Mononuclear cell (primary cell): Measurements from ENCODE around the gene PKIB. TPM values are rescaled to one million over a fixed set of nuclear protein-coding genes. Genes with fewer than 3 reads are reported as not detected.
"Not testable (repeated sequence)": the region's sequence is repeated elsewhere in the genome, so short reads cannot be mapped to it uniquely, and the experiment has no call there.

Source experiments
- H3K27me3 ChIP-seq: 2 replicates; pipeline ENCODE4 v1.6.0; 2011; ENCODE audit warnings: low read length, control low read depth; ENCODE audit not compliant: insufficient read depth
- H3K4me1 ChIP-seq: 2 replicates; pipeline ENCODE4 v1.5.1; 2011; ENCODE audit warnings: mild to moderate bottlenecking, low read length, control low read depth; ENCODE audit not compliant: insufficient read depth
- H3K4me3 ChIP-seq: 2 replicates; pipeline ENCODE4 v1.5.1; 2011; ENCODE audit warnings: mild to moderate bottlenecking, low read length, moderate library complexity
- H3K9me3 ChIP-seq: 2 replicates; pipeline ENCODE4 v1.5.1; 2011; ENCODE audit warnings: low read depth, mild to moderate bottlenecking, control low read depth, low read length
- total RNA-seq: library from RNA; depleted of rRNA; stranded (reverse); fragments of >200 nt; gene quantifications from one replicate; pipeline ENCODE4 v1.2.3, GENCODE V29; 2012

PKIB gene
- total RNA-seq, 1 donor = 2.1 TPM

- not testable (repeated sequence) for H3K9me3 ChIP-seq, H3K4me3 ChIP-seq, H3K4me1 ChIP-seq, H3K27me3 ChIP-seq
These were observed 32.4 kb downstream of the PKIB start for GRCh38 chr6:122642604-122643003.

DNA sequence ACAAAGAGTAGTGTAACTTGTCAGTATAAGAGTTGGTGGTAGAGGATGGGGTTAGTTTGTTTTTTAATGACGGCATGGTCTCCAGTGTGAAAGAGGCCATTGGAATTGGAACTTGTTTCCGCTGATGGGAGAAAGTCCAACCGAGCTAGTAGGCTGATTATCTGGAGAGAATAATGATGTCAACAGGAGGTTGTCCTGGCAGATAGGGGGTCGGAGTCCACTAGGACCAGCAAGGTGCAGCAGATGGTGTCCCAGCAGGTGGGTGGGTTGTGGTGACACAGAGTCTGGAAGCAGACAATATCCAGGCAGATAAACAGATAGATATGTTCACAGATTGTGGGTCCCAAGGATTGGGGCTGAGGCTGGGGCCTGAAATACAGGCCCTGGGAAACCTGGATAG, 35.1 kb downstream of the PKIB start:
- Histone ChIP-seq H3K4me1 (no peaks in the 10 kb centered on the region), H3K27me3 (no peaks in the 10 kb centered on the region), H3K9me3 (no peaks in the 10 kb centered on the region), H3K4me3 (no peak overlapping the region)

GRCh38 chr6:122647765-122648164, 37.6 kb downstream of the PKIB start:
- Histone ChIP-seq H3K9me3 (no peaks in the 10 kb centered on the region), H3K4me1 (no peaks in the 10 kb centered on the region)

DNA sequence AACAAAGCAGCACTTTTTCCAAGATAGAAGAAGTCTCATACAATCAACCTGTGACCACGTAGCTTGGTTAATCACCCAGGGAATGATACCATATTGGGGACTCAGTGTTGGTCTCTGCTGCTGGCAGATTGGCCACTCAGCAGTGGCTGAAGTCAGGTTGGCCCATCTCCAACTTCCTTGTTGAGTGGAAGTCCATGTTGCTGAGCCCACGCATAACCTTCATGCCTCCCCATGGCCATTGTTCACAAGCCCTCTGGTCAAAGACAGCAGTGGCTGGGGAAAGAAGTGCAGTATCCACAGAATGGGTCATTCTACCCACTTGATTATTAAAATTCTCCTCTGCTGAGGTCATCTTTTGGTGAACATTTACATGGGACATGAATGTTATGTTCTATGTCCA, 38.5 kb downstream of the PKIB start:
- no peaks in the 10 kb centered on the region for H3K9me3 ChIP-seq
- H3K4me1 ChIP-seq = no peaks in the 10 kb centered on the region
- no peaks in the 10 kb centered on the region for H3K27me3 ChIP-seq
- no peak overlapping the region for H3K4me3 ChIP-seq

More at GRCh38 chr6:122647765-122648164, 37.6 kb downstream of the PKIB start:
- Histone ChIP-seq H3K4me3 (no peak overlapping the region), H3K27me3 (no peaks in the 10 kb centered on the region)

- H3K27me3 ChIP-seq = no peaks in the 10 kb centered on the region
- H3K9me3 ChIP-seq = no peaks in the 10 kb centered on the region
- no peaks in the 10 kb centered on the region for H3K4me1 ChIP-seq
- H3K4me3 ChIP-seq = no peak overlapping the region
These were observed 39.5 kb downstream of the PKIB start for GRCh38 chr6:122649701-122650100.

- H3K4me1 ChIP-seq = no peaks in the 10 kb centered on the region
- H3K4me3 ChIP-seq = no peak overlapping the region
- H3K27me3 ChIP-seq = no peaks in the 10 kb centered on the region
- no peaks in the 10 kb centered on the region for H3K9me3 ChIP-seq
These were observed 40.2 kb downstream of the PKIB start for GRCh38 chr6:122650403-122650802.

GRCh38 chr6:122651031-122651430, 40.8 kb downstream of the PKIB start:
- H3K4me1 ChIP-seq = no peaks in the 10 kb centered on the region
- no peak overlapping the region for H3K4me3 ChIP-seq
- H3K9me3 ChIP-seq = no peaks in the 10 kb centered on the region
- no peaks in the 10 kb centered on the region for H3K27me3 ChIP-seq

DNA sequence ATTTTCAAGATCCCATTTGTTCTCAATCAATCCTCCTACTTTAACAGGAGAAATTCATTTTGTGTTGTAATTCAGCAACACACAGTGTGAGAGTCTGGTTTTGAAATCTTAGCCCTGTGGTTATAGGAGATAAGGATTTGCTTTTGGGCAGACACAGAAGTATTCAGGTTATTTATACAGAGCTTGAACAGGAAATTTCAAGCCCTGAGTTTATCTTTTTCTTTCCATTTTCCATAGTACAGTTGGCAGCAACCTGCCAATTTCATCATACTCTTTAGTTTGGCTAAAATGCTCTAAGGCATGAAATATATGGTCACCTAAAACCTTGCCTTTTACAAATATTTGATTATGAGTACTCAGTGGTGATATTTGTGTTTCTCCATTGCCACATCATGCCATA, 41.4 kb downstream of the PKIB start:
- no peaks in the 10 kb centered on the region for H3K27me3 ChIP-seq
- no peaks in the 10 kb centered on the region for H3K9me3 ChIP-seq
- H3K4me3 ChIP-seq = no peak overlapping the region
- H3K4me1 ChIP-seq = no peaks in the 10 kb centered on the region

DNA sequence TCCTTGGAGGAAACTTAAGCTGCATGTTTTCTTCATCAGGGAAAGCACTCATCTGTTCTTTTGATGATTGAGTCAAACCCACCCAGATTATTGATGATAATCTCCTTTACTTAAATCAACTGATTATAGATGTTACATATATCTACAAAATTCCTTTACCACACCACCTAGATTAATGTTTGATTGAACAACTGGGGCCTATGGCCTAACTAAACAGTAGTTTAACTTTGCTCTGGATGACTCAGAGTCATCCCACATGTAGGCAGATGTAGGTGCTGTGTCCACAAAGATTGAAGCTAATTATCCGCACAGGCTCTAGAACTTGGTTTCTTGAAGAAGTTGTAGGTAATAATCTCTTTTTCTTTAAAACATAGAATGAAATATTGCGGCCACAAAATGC, 42.2 kb downstream of the PKIB start:
- H3K4me3 ChIP-seq = no peak overlapping the region

GRCh38 chr6:122653094-122653493, 42.9 kb downstream of the PKIB start:
- no peaks in the 10 kb centered on the region for H3K4me1 ChIP-seq
- H3K9me3 ChIP-seq = no peaks in the 10 kb centered on the region
- no peaks in the 10 kb centered on the region for H3K27me3 ChIP-seq
- H3K4me3 ChIP-seq = no peak overlapping the region

More for the DNA sequence above, 42.2 kb downstream of the PKIB start:
- Histone ChIP-seq H3K4me1 (no peaks in the 10 kb centered on the region), H3K27me3 (no peaks in the 10 kb centered on the region), H3K9me3 (no peaks in the 10 kb centered on the region)

DNA sequence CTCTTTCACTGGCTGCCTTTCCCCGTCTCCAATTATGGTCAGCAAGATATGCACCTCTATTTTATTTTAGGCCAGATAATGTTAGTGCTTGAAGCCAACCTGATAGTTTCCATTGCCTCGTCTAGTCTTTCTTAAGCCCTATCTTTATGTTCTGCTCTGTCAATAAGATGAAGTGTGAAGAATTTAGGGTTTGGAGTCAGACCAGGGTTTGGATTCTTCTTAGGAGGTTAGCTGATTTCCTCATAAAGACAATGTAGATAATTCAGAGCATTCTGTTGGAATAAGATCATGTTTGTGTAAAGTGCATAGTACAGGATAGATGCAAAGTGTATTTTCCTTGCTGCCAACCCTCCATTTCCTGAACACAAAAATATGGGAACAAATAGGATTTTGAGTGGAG, 43.8 kb downstream of the PKIB start:
- Histone ChIP-seq H3K9me3 (no peaks in the 10 kb centered on the region), H3K4me3 (no peak overlapping the region), H3K27me3 (no peaks in the 10 kb centered on the region), H3K4me1 (no peaks in the 10 kb centered on the region)

GRCh38 chr6:122657601-122658000, 47.4 kb downstream of the PKIB start:
- Histone ChIP-seq H3K27me3 (no peaks in the 10 kb centered on the region), H3K9me3 (no peaks in the 10 kb centered on the region), H3K4me3 (no peak overlapping the region), H3K4me1 (no peaks in the 10 kb centered on the region)

DNA sequence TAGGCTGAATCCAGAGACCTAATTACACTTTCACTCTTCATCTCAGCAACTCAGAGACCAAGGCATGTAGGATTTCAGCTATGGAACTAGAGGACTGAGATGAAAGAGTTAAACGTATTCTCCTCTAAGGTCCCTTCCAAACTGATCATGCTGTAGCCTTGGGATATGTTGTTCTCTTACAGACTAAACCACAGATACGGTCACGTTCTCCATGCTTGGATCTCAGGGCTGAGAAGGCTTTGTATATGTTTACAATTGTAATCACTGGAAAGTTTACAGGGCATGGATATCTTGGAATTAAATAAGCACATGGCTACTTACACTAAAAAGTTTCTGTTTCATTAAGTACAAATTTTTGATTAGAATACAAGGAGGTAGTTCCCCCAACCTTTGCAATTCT, 50.1 kb downstream of the PKIB start:
- Histone ChIP-seq H3K27me3 (no peaks in the 10 kb centered on the region), H3K9me3 (no peaks in the 10 kb centered on the region), H3K4me3 (no peak overlapping the region), H3K4me1 (no peaks in the 10 kb centered on the region)

DNA sequence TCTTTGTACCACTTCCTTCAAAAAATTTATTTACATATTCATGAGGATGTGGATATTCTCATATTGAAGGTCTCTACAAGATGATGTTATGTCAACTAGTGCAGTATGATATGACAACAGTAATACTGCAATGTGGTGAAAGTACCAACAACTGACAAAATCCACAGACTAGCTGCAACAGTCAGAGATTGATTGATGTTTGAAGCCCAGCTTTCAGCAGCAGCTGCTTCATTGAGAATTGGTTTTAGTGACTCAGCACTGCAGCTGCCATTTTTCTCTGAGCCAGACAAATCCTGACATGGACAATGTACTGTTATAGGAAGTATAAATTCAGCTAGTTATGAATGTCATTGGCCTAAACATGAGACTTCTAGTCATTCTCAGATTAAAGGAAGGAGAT, 53.8 kb downstream of the PKIB start:
- Histone ChIP-seq H3K27me3 (no peaks in the 10 kb centered on the region), H3K4me3 (no peak overlapping the region), H3K4me1 (no peaks in the 10 kb centered on the region), H3K9me3 (no peaks in the 10 kb centered on the region)

DNA sequence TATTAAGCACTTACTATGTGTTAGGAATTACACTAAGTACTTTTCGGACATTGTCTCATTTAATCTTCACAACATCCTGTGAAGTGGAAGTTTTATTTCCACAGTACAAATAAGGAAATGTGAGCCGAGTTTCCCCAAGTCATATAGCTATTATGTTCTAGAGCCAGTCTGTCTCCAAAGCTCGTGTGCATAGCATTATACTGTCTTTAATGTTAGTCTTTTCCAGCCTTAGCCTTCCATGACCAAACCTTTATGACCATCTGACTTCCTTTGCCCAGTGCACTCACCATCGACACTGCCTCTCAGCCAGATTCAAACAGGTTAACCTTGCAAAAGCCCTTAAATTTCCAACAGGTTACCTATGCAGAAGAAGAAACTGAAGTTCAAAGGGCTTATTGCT, 55.7 kb downstream of the PKIB start:
- Histone ChIP-seq H3K4me3 (no peak overlapping the region), H3K27me3 (no peaks in the 10 kb centered on the region), H3K4me1 (no peaks in the 10 kb centered on the region), H3K9me3 (no peaks in the 10 kb centered on the region)

DNA sequence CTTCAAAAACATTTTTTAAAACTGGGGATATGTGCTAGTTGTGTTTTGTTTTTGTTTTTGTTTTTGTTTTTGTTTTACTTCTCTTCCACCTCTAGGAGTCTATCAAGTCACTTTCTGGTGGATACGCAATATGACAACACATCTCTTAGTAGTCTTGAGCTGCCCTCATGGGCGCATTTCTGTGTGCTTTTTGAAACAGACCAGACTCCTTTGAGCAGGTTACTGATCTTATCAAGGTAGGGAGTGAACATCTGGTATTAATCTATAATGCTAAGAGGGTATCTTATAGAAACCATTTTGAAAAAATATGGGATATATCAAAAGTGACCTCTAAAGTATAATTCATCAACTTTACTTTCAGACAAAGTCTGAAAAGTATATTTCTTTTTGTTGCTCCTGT, 56.2 kb downstream of the PKIB start:
- Histone ChIP-seq H3K27me3 (no peaks in the 10 kb centered on the region), H3K4me1 (no peaks in the 10 kb centered on the region), H3K9me3 (no peaks in the 10 kb centered on the region), H3K4me3 (no peak overlapping the region)

DNA sequence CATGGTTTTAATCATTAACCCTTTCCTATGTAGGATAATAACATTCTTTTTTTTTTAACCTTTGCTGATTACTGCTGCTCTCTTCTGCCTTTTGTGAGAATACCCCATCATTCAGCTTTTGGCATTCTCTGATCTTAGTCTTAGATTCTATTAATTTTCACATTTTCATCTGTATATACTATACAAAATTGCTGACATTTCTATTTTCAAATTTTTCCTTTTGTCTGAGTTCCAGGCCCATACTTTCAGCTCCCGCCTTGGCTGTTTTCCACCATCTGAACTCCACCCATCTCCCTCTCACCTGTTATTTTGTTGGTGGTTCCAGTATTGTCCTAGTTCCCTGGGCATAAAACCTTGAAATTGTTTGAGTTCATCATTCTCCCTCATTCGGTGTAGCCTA, 59.2 kb downstream of the PKIB start:
- H3K9me3 ChIP-seq = no peaks in the 10 kb centered on the region
- no peaks in the 10 kb centered on the region for H3K4me1 ChIP-seq
- no peak overlapping the region for H3K4me3 ChIP-seq
- H3K27me3 ChIP-seq = no peaks in the 10 kb centered on the region
